CD4-positive, alpha-beta T cell (primary cell): Measurements from ENCODE around the gene VTI1A. TPM values are rescaled to one million over a fixed set of nuclear protein-coding genes. Genes with fewer than 3 reads are reported as not detected.

Source experiments
- ATAC-seq: fragments of 200-7000 bp; cut with Tn5 transposase; one replicate; pipeline ENCODE4 v1.10.0; 2022; ENCODE audit warnings: mild to moderate bottlenecking; ENCODE audit not compliant: poor library complexity
- CTCF ChIA-PET: fragments of 350-600 bp; sonication (Branson Sonifier 250); formaldehyde crosslinking; loops from one replicate; lab custom pipeline; 2021; ENCODE audit warnings: antibody characterized with exemption, inconsistent platforms; lab: Charles Lee
- POLR2A ChIA-PET: fragments of 350-600 bp; sonication (Branson Sonifier 250); formaldehyde crosslinking; loops from one replicate; lab custom pipeline; 2021; ENCODE audit warnings: antibody characterized with exemption, inconsistent platforms; lab: Charles Lee
- DNase-seq, 14 experiments: peaks; one replicate each; pipeline ENCODE4 v3.0.0-alpha.2; 2013 to 2020; ENCODE audit warnings: mixed read lengths in 2 of 14
- H3K27ac ChIP-seq, 2 donors: one replicate each; pipeline versions ENCODE4 v1.5.1 to v1.7.0; 2013; ENCODE audit warnings: low read length in 2 of 2, low read depth in 1 of 2, mild to moderate bottlenecking in 1 of 2
- H3K27me3 ChIP-seq, 2 experiments: 1 replicate in 1 of 2; 2 replicates in 1 of 2; pipeline versions ENCODE4 v1.6.1 to v1.7.0; 2013; ENCODE audit warnings: low read length in 2 of 2, control low read depth in 1 of 2, mild to moderate bottlenecking in 1 of 2, moderate library complexity in 1 of 2; ENCODE audit not compliant: insufficient read depth in 2 of 2, control insufficient read depth in 1 of 2
- H3K36me3 ChIP-seq: one replicate; pipeline ENCODE4 v1.6.1; 2013; ENCODE audit warnings: low read length, control low read depth; ENCODE audit not compliant: insufficient read depth
- H3K4me1 ChIP-seq: one replicate; pipeline ENCODE4 v1.6.1; 2013; ENCODE audit warnings: low read length, control low read depth; ENCODE audit not compliant: insufficient read depth
- H3K4me3 ChIP-seq: one replicate; pipeline ENCODE4 v1.5.1; 2013; ENCODE audit warnings: mild to moderate bottlenecking, low read length, moderate library complexity
- H3K9me3 ChIP-seq, 2 experiments: 1 replicate in 1 of 2; 2 replicates in 1 of 2; pipeline versions ENCODE4 v1.6.1 to v1.7.0; 2013; ENCODE audit warnings: low read length in 2 of 2, mild to moderate bottlenecking in 2 of 2, control low read depth in 1 of 2, moderate library complexity in 1 of 2; ENCODE audit not compliant: control insufficient read depth in 1 of 2, insufficient read depth in 1 of 2
- H3K27ac Mint-ChIP-seq: one replicate; pipeline ENCODE4 v1.8.0; 2020; ENCODE audit warnings: mixed read lengths
- H3K27me3 Mint-ChIP-seq: one replicate; pipeline ENCODE4 v1.8.0; 2021; ENCODE audit warnings: mixed read lengths
- H3K36me3 Mint-ChIP-seq: one replicate; pipeline ENCODE4 v1.8.0; 2021; ENCODE audit warnings: low read depth, mixed read lengths
- H3K4me1 Mint-ChIP-seq: one replicate; pipeline ENCODE4 v1.8.0; 2021; ENCODE audit warnings: low read depth, mixed read lengths
- H3K4me3 Mint-ChIP-seq: one replicate; pipeline ENCODE4 v1.8.0; 2020; ENCODE audit warnings: mild to moderate bottlenecking, mixed read lengths
- H3K9me3 Mint-ChIP-seq: one replicate; pipeline ENCODE4 v1.8.0; 2020; ENCODE audit warnings: mixed read lengths
- intact Hi-C, 2 experiments: fragments of 100-400 bp; cut with DNase I in 1 of 2; cut with micrococcal nuclease in 1 of 2; formaldehyde crosslinking; loops; one replicate each; pipeline versions ENCODE4 v1.15.1 to v1.9.0; 2023 to 2025; cut with DNase I, micrococcal nuclease
- total RNA-seq, 174 experiments: library from RNA in 2 of 174; stranded (reverse) in 2 of 174; gene quantifications; one replicate each; pipeline ENCODE4 v1.2.3 and lab custom pipeline; 2021 to 2026
- TF ChIP-seq, protein P1 (sequence below): fragments of 200-600 bp; IDR thresholded peaks from one replicate; pipeline ENCODE4 v1.8.0; 2022; ENCODE audit warnings: antibody characterized with exemption, mild to moderate bottlenecking

VTI1A gene
- total RNA-seq, 2 experiments from 2014 or later = 54.5 to 56.5 TPM

DNA sequence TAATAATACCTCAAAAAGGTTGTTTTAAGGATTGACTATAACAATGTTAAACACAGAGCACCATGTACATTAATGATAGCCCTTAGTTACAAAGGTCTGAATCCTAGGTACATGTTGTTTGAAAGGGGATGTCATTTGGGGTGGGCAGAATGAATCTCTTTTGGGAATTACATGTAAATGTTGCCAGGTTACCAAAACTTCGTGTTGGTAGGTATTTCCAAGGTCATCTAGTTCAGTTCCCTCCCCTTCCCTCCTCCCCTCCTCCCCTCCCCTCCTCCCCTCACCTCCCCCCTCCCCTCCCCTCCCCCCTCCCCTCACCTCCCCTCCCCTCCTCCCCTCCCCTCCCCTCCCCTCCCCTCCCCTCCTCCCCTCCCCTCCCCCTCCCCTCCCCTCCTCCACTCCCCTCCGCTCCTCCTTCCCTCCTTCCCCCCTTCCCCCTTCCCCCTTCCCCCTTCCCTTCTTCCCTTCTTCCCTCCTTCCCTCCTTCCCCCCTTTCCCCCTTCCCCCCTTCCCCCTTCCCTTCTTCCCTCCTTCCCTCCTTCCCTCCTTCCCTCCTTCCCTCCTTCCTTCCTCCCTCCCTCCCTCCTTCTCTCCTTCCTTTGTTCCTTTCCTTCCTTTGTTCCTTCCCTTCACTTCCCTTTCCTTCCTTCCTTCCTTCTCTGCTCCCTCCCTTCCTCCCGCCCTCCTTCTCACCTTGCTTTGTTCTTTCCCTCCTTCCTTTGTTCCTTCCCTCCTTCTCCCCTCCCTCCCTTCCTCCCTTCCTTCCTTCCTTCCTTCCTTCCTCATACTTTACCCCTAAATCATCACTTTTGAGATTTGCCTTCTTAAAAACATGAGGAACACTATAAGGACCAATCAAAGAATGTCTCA lies 8.1 kb downstream of the VTI1A start:
- CTCF ChIA-PET = interaction anchor here (1.5 kb wide), 1 partner anchor 17 kb away, joined by 5 read pairs; no protein-coding TSS in a partner anchor

DNA sequence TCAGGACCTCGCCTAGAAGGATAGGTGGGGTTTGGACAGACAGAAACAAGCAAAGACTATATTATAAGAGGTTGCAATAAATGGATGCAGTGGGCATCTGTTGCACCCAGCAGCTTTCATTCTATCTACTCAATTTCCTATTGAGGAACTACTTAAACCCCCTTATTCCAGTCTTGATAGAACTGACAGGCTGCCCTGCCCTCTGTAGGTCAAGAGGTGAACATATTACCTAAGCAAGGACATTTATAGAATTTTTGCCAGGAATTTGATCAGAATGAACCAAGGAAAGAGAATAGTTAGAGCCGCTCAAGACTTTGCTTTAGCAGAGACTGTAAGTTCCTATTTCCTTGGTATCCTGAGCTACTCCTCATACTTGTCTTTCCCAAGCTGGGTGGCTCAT lies 9.5 kb downstream of the VTI1A start:
- ChIA-PET POLR2A (interaction anchor here (1.3 kb wide), 1 partner anchor 10 kb away, joined by 6 read pairs; the partner anchor contains the start of genes VTI1A and ZDHHC6), CTCF (interaction anchor here (0.5 to 0.9 kb wide), 3 partner anchors 14 to 656 kb away, joined by 3 to 6 read pairs (median 4); no protein-coding TSS in a partner anchor)
- H3K27ac Mint-ChIP-seq = no peak overlapping the region
- TF ChIP-seq, protein P1, sequence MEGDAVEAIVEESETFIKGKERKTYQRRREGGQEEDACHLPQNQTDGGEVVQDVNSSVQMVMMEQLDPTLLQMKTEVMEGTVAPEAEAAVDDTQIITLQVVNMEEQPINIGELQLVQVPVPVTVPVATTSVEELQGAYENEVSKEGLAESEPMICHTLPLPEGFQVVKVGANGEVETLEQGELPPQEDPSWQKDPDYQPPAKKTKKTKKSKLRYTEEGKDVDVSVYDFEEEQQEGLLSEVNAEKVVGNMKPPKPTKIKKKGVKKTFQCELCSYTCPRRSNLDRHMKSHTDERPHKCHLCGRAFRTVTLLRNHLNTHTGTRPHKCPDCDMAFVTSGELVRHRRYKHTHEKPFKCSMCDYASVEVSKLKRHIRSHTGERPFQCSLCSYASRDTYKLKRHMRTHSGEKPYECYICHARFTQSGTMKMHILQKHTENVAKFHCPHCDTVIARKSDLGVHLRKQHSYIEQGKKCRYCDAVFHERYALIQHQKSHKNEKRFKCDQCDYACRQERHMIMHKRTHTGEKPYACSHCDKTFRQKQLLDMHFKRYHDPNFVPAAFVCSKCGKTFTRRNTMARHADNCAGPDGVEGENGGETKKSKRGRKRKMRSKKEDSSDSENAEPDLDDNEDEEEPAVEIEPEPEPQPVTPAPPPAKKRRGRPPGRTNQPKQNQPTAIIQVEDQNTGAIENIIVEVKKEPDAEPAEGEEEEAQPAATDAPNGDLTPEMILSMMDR = no peak
- no peak overlapping the region for H3K4me3 Mint-ChIP-seq
- intact Hi-C loops = no loop called here
- Histone ChIP-seq H3K27me3 (no peaks in the 10 kb centered on the region), H3K36me3 (peaks cover 10% of the 10 kb centered on the region), H3K27ac (no peak overlapping the region), H3K4me3 (no peak overlapping the region), H3K4me1 (peaks cover 2% of the 10 kb centered on the region), H3K9me3 (no peaks in the 10 kb centered on the region)
- DNase-seq (peak in 2 of 14 experiments; percentile 5 to 12), ATAC-seq (no peak)
- no peaks in the 10 kb centered on the region for H3K9me3 Mint-ChIP-seq
- peaks cover 34% of the 10 kb centered on the region for H3K4me1 Mint-ChIP-seq
- H3K36me3 Mint-ChIP-seq = peaks cover 17% of the 10 kb centered on the region
- H3K27me3 Mint-ChIP-seq = no peaks in the 10 kb centered on the region

More for the DNA sequence above, 8.1 kb downstream of the VTI1A start:
- Histone ChIP-seq H3K4me3 (no peak overlapping the region), H3K36me3 (no peaks in the 10 kb centered on the region), H3K9me3 (no peaks in the 10 kb centered on the region), H3K27me3 (no peaks in the 10 kb centered on the region), H3K4me1 (peaks cover 2% of the 10 kb centered on the region), H3K27ac (no peak overlapping the region)
- DNase-seq (no peak), ATAC-seq (no peak)
- POLR2A ChIA-PET = interaction anchor here (1.3 kb wide), 1 partner anchor 8 kb away, joined by 6 read pairs; the partner anchor contains the start of genes VTI1A and ZDHHC6
- Mint-ChIP-seq H3K36me3 (peaks cover 14% of the 10 kb centered on the region), H3K9me3 (no peaks in the 10 kb centered on the region), H3K4me3 (no peak overlapping the region), H3K27ac (no peak overlapping the region), H3K4me1 (peaks cover 45% of the 10 kb centered on the region), H3K27me3 (no peaks in the 10 kb centered on the region)
- TF ChIP-seq, protein P1 = no peak
- intact Hi-C loops = no loop called here

DNA sequence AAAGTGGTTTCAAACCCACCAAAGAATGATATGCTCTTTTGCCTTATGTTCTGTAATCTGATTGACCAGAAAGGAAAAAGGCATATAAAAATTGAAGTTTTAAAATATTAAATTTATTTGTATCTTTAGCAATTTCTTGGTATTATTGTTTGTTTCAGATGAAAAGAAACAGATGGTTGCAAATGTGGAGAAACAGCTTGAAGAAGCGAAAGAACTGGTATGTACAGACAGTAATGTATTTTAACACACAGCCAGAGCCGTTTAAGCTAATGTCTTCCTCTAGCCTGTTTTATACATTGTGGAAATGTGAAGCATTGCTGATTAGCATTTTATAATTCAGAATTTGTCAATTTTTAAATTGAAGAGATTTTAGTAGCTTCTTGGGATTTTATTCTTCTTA lies 13.4 kb downstream of the VTI1A start:
- intact Hi-C loops = no loop called here
- Histone ChIP-seq H3K27me3 (no peaks in the 10 kb centered on the region), H3K9me3 (no peaks in the 10 kb centered on the region), H3K27ac (no peak overlapping the region), H3K4me1 (peaks cover 2% of the 10 kb centered on the region), H3K36me3 (peaks cover 35% of the 10 kb centered on the region), H3K4me3 (no peak overlapping the region)
- no peak overlapping the region for H3K4me3 Mint-ChIP-seq
- H3K4me1 Mint-ChIP-seq = peaks cover 15% of the 10 kb centered on the region
- H3K27ac Mint-ChIP-seq = no peak overlapping the region
- POLR2A ChIA-PET = no interaction called here
- peaks cover 44% of the 10 kb centered on the region for H3K36me3 Mint-ChIP-seq
- no peaks in the 10 kb centered on the region for H3K9me3 Mint-ChIP-seq
- TF ChIP-seq, protein P1 = no peak
- H3K27me3 Mint-ChIP-seq = no peaks in the 10 kb centered on the region
- DNase-seq (no peak), ATAC-seq (no peak)
- CTCF ChIA-PET = interaction anchor here (2.7 kb wide), 1 partner anchor 11 kb away, joined by 11 read pairs; no protein-coding TSS in a partner anchor
